ENCODE data around the gene QRICH2. TPM values are rescaled to one million over a fixed set of nuclear protein-coding genes. Genes with fewer than 3 reads are reported as not detected.

Gene QRICH2
- total and polyA plus RNA-seq, 10 of the 15 experiments (the other 5 are each of a cell fraction or from before 2014, with no cell fraction given): 0.04 to 0.72 (median 0.25) TPM

GRCh38 chr17:76354747-76355310 lies 46.8 kb upstream of the QRICH2 start:
- Histone ChIP-seq H3K27me3 (replicated peaks in 1 of 2; ENCODE audit: control insufficient read depth in 2 of 2, insufficient read depth in 2 of 2, low read length in 1 of 2) (no peaks in the 10 kb centered on the region), H3K9ac (ENCODE audit: control insufficient read depth, insufficient read depth, low read length) (peak overlapping the region; percentile 4; the same call in 1 of the 2 replicates), H4K20me1 (ENCODE audit: control insufficient read depth, insufficient read depth) (no peaks in the 10 kb centered on the region), H3K79me2 (ENCODE audit: control insufficient read depth, insufficient read depth, low read length) (peaks cover 7% of the 10 kb centered on the region), H2AFZ (ENCODE audit: control insufficient read depth, low read depth, low read length) (peak overlapping the region; percentile 51), H3K9me3 (replicated peaks; ENCODE audit: control insufficient read depth, insufficient read depth, low read length) (no peaks in the 10 kb centered on the region), H3K4me1 (ENCODE audit: control insufficient read depth, insufficient read depth, low read length) (peaks cover 13% of the 10 kb centered on the region), H3K36me3 (ENCODE audit: control insufficient read depth in 2 of 2, insufficient read depth in 2 of 2, low read length in 1 of 2) (no peaks in the 10 kb centered on the region), H3K27ac (ENCODE audit: control insufficient read depth, insufficient read depth) (no peak overlapping the region), H3K4me3 (peak overlapping the region; percentile 33; the same call in 1 of the 2 replicates), H3K4me2 (ENCODE audit: control insufficient read depth, insufficient read depth) (peak overlapping the region; percentile 92; the same call in 1 of the 2 replicates)
- ChIA-PET POLR2A (interaction anchor here (0.5 to 0.7 kb wide), 5 partner anchors 40 to 632 kb away, joined by 3 to 6 read pairs (median 4); no protein-coding TSS in a partner anchor), RAD21 (ENCODE audit: unreplicated experiment) (no interaction called here), SMC1A (ENCODE audit: uncharacterized antibody, unreplicated experiment) (no interaction called here), CTCF (interaction anchor here (0.7 to 0.8 kb wide), 2 partner anchors 12 to 349 kb away, joined by 3 read pairs; no protein-coding TSS in a partner anchor)
- ATAC-seq (no peak), DNase-seq (ENCODE audit: low read depth, low spot score) (no peak), FAIRE-seq (no peak)
- no peak for TF ChIP-seq WRNIP1 (IDR thresholded peaks at IDR 0.05; ENCODE audit: borderline replicate concordance, low read depth, low read length)
- TF ChIP-seq YY1 (IDR thresholded peaks at IDR 0.05; ENCODE audit: low read depth, low read length): no peak
- TF ChIP-seq NFIC (IDR thresholded peaks at IDR 0.05; ENCODE audit: low read depth, low read length): no peak
- no peak for TF ChIP-seq SREBF2 (IDR thresholded peaks at IDR 0.05; ENCODE audit: low read length)
- TF ChIP-seq TCF7 (IDR thresholded peaks at IDR 0.05; ENCODE audit: borderline replicate concordance): no peak
- TF ChIP-seq CUX1 (IDR thresholded peaks at IDR 0.05; ENCODE audit: insufficient replicate concordance, low read depth, low read length): no peak
- no peak for TF ChIP-seq HCFC1 (IDR thresholded peaks at IDR 0.05; ENCODE audit: low read length)
- no peak for TF ChIP-seq RAD21 (IDR thresholded peaks at IDR 0.05; ENCODE audit: insufficient read depth, low read depth, low read length)
- no peak for TF ChIP-seq GATAD2B (conservative IDR thresholded peaks at IDR 0.05; ENCODE audit: low read depth)
- TF ChIP-seq BCL3 (IDR thresholded peaks at IDR 0.05; ENCODE audit: borderline replicate concordance, insufficient read depth, low read depth, low read length, poor library complexity, severe bottlenecking): no peak
- TF ChIP-seq HDAC6 (IDR thresholded peaks at IDR 0.05; ENCODE audit: unreplicated experiment): no peak
- no peak for TF ChIP-seq SMAD1 (IDR thresholded peaks at IDR 0.05; ENCODE audit: low read depth, partially characterized antibody)
- no peak for TF ChIP-seq NFYA (IDR thresholded peaks at IDR 0.05; ENCODE audit: borderline replicate concordance, low read depth, low read length)
- TF ChIP-seq RB1 (IDR thresholded peaks at IDR 0.05; ENCODE audit: borderline replicate concordance): no peak
- no peak for TF ChIP-seq ZBED1 (IDR thresholded peaks at IDR 0.05; ENCODE audit: borderline replicate concordance)
- TF ChIP-seq KDM1A (IDR thresholded peaks at IDR 0.05; ENCODE audit: borderline replicate concordance): no peak
- BruUV-seq (replicated peaks): no TSS peak
- in situ Hi-C loops (cut with MboI): no loop called here
- intact Hi-C loops (cut with micrococcal nuclease; ENCODE audit: unreplicated experiment): no loop called here
- whole genome bisulfite sequencing (ENCODE audit: insufficient coverage, insufficient replicate concordance, low lambda C conversion rate, missing lambda C conversion rate): 73% methylated on average over 13 of the region's 13 CpGs
